Neural cell (in vitro differentiated cells): ENCODE results near the gene LIN9.

ENCODE experiments used
- CTCF ChIP-seq: fragments of 450-650 bp; IDR thresholded peaks from 2 replicates; pipeline ENCODE4 v1.5.1; 2014; ENCODE audit warnings: antibody characterized with exemption, mild to moderate bottlenecking, moderate library complexity; ENCODE audit not compliant: poor library complexity, severe bottlenecking
- EP300 ChIP-seq: fragments of 450-650 bp; conservative IDR thresholded peaks from 2 replicates; pipeline ENCODE4 v1.6.1; 2014; ENCODE audit warnings: antibody characterized with exemption, mild to moderate bottlenecking, moderate library complexity; ENCODE audit not compliant: poor library complexity, severe bottlenecking
- EZH2 ChIP-seq: fragments of 200-600, 300-800 bp; shearing (Covaris generic), sonication (generic); IDR thresholded peaks from 2 replicates; pipeline ENCODE4 v1.6.1; 2014; ENCODE audit warnings: antibody characterized with exemption, low read length, borderline replicate concordance, mild to moderate bottlenecking; ENCODE audit not compliant: insufficient read depth, poor library complexity, severe bottlenecking
- MXI1 ChIP-seq: fragments of 450-650 bp; conservative IDR thresholded peaks from 2 replicates; pipeline ENCODE4 v1.6.1; 2014; ENCODE audit warnings: antibody characterized with exemption, mild to moderate bottlenecking; ENCODE audit not compliant: poor library complexity, severe bottlenecking
- POLR2AphosphoS5 ChIP-seq: IDR thresholded peaks from 2 replicates; pipeline ENCODE4 v1.6.1; 2012
- RAD21 ChIP-seq: fragments of 450-650 bp; conservative IDR thresholded peaks from 2 replicates; pipeline ENCODE4 v1.6.1; 2014; ENCODE audit warnings: antibody characterized with exemption, mild to moderate bottlenecking, moderate library complexity
- REST ChIP-seq: IDR thresholded peaks from 2 replicates; pipeline ENCODE4 v1.6.1; 2012; ENCODE audit warnings: borderline replicate concordance
- SMC3 ChIP-seq: fragments of 450-650 bp; conservative IDR thresholded peaks from 2 replicates; pipeline ENCODE4 v1.6.1; 2014; ENCODE audit warnings: antibody characterized with exemption, mild to moderate bottlenecking, moderate library complexity; ENCODE audit not compliant: poor library complexity

GRCh38 chr1:226306425-226306824 is 2.5 kb downstream of the LIN9 start:
- no peak for TF ChIP-seq EP300
- no peak for TF ChIP-seq CTCF
- no peak for TF ChIP-seq REST
- TF ChIP-seq POLR2AphosphoS5: no peak
- TF ChIP-seq EZH2: no peak
- no peak for TF ChIP-seq SMC3
- TF ChIP-seq MXI1: no peak
- no peak for TF ChIP-seq RAD21
